Heart right ventricle (tissue), 16 donors: ENCODE measurements around the gene PRICKLE2. TPM values are rescaled to one million over a fixed set of nuclear protein-coding genes. Genes with fewer than 3 reads are reported as not detected.

Experiments used
- ATAC-seq, 8 donors: fragments of 200-7000 bp; cut with Tn5 transposase; one replicate each; pipeline ENCODE4 v1.9.1; 2020; ENCODE audit warnings: mild to moderate bottlenecking in 8 of 8, moderate library complexity in 8 of 8, moderate number of reproducible peaks in 1 of 8
- DNase-seq, 2 donors: peaks; one replicate each; pipeline ENCODE4 v3.0.0-alpha.2; 2020
- H3K27ac ChIP-seq, 10 donors: fragments of 200-600 bp; sonication (generic) in 2 of 10; one replicate each; pipeline versions ENCODE4 v1.5.0 to v1.8.0; 2020 to 2022; ENCODE audit warnings: mild to moderate bottlenecking in 3 of 10
- H3K27me3 ChIP-seq, 7 donors: fragments of 200-600 bp; one replicate each; pipeline ENCODE4 v1.8.0; 2021 to 2022; ENCODE audit warnings: mild to moderate bottlenecking in 2 of 7
- H3K36me3 ChIP-seq, 9 donors: fragments of 200-600 bp; sonication (generic) in 1 of 9; one replicate each; pipeline versions ENCODE4 v1.5.0 to v1.8.0; 2020 to 2022; ENCODE audit warnings: mild to moderate bottlenecking in 2 of 9
- H3K4me1 ChIP-seq, 9 donors: fragments of 200-600 bp; sonication (generic) in 1 of 9; one replicate each; pipeline versions ENCODE4 v1.5.0 to v1.8.0; 2020 to 2022; ENCODE audit warnings: mild to moderate bottlenecking in 4 of 9
- H3K4me3 ChIP-seq, 10 donors: fragments of 200-600 bp; sonication (generic) in 2 of 10; one replicate each; pipeline versions ENCODE4 v1.5.0 to v1.8.0; 2020 to 2022; ENCODE audit warnings: mild to moderate bottlenecking in 7 of 10, moderate library complexity in 2 of 10
- H3K9me3 ChIP-seq, 11 donors: fragments of 200-600 bp in 10 of 11; sonication (generic) in 2 of 11; one replicate each; pipeline versions ENCODE4 v1.5.0 to v1.8.0; 2013 to 2022; ENCODE audit warnings: mild to moderate bottlenecking in 2 of 11, control low read depth in 1 of 11, moderate library complexity in 1 of 11
- WGBS, 2 donors: extraction: QIAGEN DNeasy Blood & Tissue Kit; methylation state at CpG; one replicate each; pipeline ENCODE4 v1.1.7; 2013; ENCODE audit warnings: inconsistent platforms in 1 of 2; 5-methylcytosine and 5-hydroxymethylcytosine counted together
- intact Hi-C, 10 donors: fragments of 100-400 bp; cut with DNase I; formaldehyde crosslinking; loops; one replicate each; pipeline versions ENCODE4 v1.11.1 to v1.14.2; 2022
- polyA plus RNA-seq, 2 donors: library from polyadenylated mRNA; stranded (reverse); fragments of 200-250 nt; gene quantifications; one replicate each; pipeline ENCODE4 v1.2.3, GENCODE V29; 2013
- total RNA-seq, 10 donors: library from RNA; stranded (reverse); fragmentation: NEBNext Ultra II Directional in 3 of 10; extraction: Animal tissue kit (Norgen Biotek cat#: 25700) in 3 of 10; gene quantifications; one replicate each; pipeline versions ENCODE4 v1.2.1 to v1.2.4, GENCODE V29; 2021 to 2023
- TF ChIP-seq, protein P1 (sequence below), 9 donors: fragments of 200-600 bp; sonication (generic) in 2 of 9; IDR thresholded peaks; one replicate each; pipeline versions ENCODE4 v1.5.0 to v1.8.0; 2021 to 2022; ENCODE audit warnings: antibody characterized with exemption in 9 of 9, mild to moderate bottlenecking in 5 of 9, moderate library complexity in 1 of 9
- donor health status: Arrhythmogenic right ventricular cardiomyopathy.
- donor health status: ischemic (EF 13 %, LVEDD 7.1; RV severe dilation, severe dysfunction).
- donor health status: healthy with polysubstance abuse.
- donor health status: DM: no; HTN: yes; CAD: no.
- donor health status: DM: no; HTN: no; CAD: no.
- donor health status: ischemic (EF 25% LVEDD 6.9; RV normal size, moderate dysfunction).
- donor health status: ischemic (EF 25% LVEDD 5.7; RV mildly dilated, moderate dysfunction).
- donor health status: healthy.
- donor health status: DM: yes; HTN: yes; CAD: no.
- donor health status: Ischemic cardiomyopathy.
- donor health status: ischemic (EF 35%, LVEDD 5.7; RV mildly dilated, moderate dysfunction).
- donor health status: nonischemic (EF 11% LVEDD 7.7; RV severe dilation, severe dysfunction).
- donor health status: DM: yes; HTN: yes; CAD: no.
- donor health status: PGD.
- donor health status: ischemic (EF 29% LVEDD 5.4; RV normal size, mild dysfunction).
- donor health status: nonischemic (EF 23%, LVEDD 6.1; RV moderate dilation, normal function).

PRICKLE2 gene
- total and polyA plus RNA-seq, 12 donors, result 1.8 to 12.2 (median 8.1) TPM

DNA sequence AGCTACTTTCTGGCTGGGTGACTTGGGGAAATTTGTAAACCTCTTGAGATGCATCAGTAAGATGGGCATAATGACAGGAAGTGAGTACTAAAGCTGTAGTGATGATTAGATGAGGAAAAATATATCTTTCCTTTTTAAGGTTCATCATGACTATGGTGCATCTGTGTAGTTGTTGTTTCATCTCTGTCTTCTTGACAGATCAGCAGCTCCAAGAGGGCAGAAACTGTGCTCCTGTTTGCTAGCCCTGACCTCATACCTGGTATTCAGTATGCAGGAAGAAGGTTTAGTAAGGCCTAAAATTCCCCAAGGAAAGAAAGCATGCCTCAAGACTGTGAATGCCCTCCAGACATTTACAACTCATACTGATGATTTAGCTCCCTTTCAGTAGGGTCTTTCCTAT lies 119.5 kb downstream of the PRICKLE2 start:
- DNase-seq (no peak), ATAC-seq (no peak)
- TF ChIP-seq, protein P1, sequence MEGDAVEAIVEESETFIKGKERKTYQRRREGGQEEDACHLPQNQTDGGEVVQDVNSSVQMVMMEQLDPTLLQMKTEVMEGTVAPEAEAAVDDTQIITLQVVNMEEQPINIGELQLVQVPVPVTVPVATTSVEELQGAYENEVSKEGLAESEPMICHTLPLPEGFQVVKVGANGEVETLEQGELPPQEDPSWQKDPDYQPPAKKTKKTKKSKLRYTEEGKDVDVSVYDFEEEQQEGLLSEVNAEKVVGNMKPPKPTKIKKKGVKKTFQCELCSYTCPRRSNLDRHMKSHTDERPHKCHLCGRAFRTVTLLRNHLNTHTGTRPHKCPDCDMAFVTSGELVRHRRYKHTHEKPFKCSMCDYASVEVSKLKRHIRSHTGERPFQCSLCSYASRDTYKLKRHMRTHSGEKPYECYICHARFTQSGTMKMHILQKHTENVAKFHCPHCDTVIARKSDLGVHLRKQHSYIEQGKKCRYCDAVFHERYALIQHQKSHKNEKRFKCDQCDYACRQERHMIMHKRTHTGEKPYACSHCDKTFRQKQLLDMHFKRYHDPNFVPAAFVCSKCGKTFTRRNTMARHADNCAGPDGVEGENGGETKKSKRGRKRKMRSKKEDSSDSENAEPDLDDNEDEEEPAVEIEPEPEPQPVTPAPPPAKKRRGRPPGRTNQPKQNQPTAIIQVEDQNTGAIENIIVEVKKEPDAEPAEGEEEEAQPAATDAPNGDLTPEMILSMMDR (IDR thresholded peaks at IDR 0.05), result no peak
- H3K36me3 ChIP-seq, result peaks cover 0 to 22% (median 0%) of the 10 kb centered on the region in 9 donors
- H3K27me3 ChIP-seq, result no peaks in the 10 kb centered on the region
- no peak overlapping the region for H3K4me3 ChIP-seq
- H3K4me1 ChIP-seq, result peaks cover 0 to 12% (median 0%) of the 10 kb centered on the region in 9 donors
- H3K9me3 ChIP-seq, result no peaks in the 10 kb centered on the region
- intact Hi-C loops, result no loop called here
- H3K27ac ChIP-seq, result no peak overlapping the region

DNA sequence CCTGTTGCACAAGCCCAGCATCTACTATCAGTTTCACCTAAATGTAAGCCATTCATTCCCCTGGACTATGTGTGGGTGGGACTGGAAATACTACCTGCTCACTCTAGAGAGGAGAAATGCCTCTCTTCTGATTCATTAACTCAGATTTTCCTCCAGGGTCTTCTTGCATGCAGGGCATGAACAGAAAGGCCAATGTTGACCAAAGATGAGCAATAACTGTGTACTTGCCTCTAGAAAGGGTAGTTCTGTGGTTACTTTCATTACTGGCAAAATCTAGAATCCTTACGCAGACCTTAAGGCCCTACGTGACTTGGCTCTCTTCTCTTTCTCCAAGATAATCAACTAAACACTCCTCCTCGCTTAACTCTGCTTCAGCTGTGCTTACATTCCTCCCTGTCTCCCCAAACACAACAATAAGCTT lies 120.6 kb downstream of the PRICKLE2 start:
- ATAC-seq (no peak), DNase-seq (no peak)
- WGBS, 2 donors, result 86 to 93% methylated on average over 3 of the region's 3 CpGs
- H3K9me3 ChIP-seq, result no peaks in the 10 kb centered on the region
- H3K27me3 ChIP-seq, result no peaks in the 10 kb centered on the region
- peaks cover 0 to 26% (median 0%) of the 10 kb centered on the region in 9 donors for H3K36me3 ChIP-seq
- H3K27ac ChIP-seq, result no peak overlapping the region
- no peak overlapping the region for H3K4me3 ChIP-seq
- H3K4me1 ChIP-seq, result peaks cover 0 to 4% (median 0%) of the 10 kb centered on the region in 9 donors
- TF ChIP-seq, protein P1 (IDR thresholded peaks at IDR 0.05), result no peak
- intact Hi-C loops, result no loop called here

DNA sequence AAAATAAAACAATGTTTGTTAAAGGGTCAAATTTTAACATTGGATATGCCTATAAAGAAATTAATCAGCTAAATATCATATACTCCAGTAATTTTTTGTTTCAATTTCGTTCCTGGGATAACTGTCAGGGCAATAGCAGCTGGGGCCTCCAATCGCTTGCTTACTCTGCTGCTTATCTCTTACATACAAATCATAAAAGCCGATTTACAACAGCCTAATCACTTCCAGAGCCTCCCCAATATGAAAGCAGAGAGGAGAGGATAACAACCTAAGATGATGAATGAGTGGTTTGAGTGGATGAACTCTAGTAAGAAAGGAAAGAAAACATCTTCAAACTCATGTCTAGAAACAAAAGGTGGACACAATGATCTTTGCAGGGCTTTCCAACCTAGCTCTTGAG lies 121.3 kb downstream of the PRICKLE2 start:
- Histone ChIP-seq H3K4me1 (no peaks in the 10 kb centered on the region), H3K36me3 (peaks cover 0 to 33% (median 7%) of the 10 kb centered on the region in 9 donors), H3K9me3 (no peaks in the 10 kb centered on the region), H3K4me3 (no peak overlapping the region), H3K27ac (no peak overlapping the region), H3K27me3 (no peaks in the 10 kb centered on the region)
- 73 to 75% methylated on average over 3 of the region's 3 CpGs for WGBS, 2 donors
- intact Hi-C loops, result no loop called here
- TF ChIP-seq, protein P1 (IDR thresholded peaks at IDR 0.05), result no peak
- DNase-seq, result no peak
- no peak for ATAC-seq

DNA sequence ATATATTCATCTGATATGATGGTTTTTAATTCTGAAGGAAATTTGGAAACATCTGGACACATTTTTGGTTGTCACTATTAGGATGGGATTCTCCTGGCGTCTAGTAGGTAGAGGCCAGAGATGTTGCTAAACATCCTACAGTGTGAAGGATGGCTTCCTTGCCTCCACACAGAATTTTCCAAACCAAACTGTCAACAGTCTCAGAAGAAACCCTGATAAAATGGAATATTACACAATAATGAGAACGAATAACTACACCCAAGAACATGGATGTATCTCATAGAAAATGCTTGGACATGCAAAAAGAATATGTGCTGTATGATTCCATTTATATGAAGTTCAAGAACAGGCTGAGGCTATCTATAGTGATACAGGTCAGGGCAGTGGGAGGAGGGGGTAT lies 122.1 kb downstream of the PRICKLE2 start:
- WGBS, 2 donors, result 92 to 93% methylated on average over 2 of the region's 2 CpGs
- peaks cover 0 to 40% (median 8%) of the 10 kb centered on the region in 9 donors for H3K36me3 ChIP-seq
- ATAC-seq (no peak), DNase-seq (no peak)
- H3K4me1 ChIP-seq, result no peaks in the 10 kb centered on the region
- no peaks in the 10 kb centered on the region for H3K9me3 ChIP-seq
- intact Hi-C loops, result no loop called here
- TF ChIP-seq, protein P1 (IDR thresholded peaks at IDR 0.05), result no peak
- no peak overlapping the region for H3K4me3 ChIP-seq
- H3K27ac ChIP-seq, result no peak overlapping the region
- no peaks in the 10 kb centered on the region for H3K27me3 ChIP-seq
